GM18907 (cell line): Measurements from ENCODE around the gene ALDH8A1.

Source experiments
- ATAC-seq: cut with Tn5 transposase; IDR thresholded peaks from one replicate; pipeline ENCODE4 v1.9.1; 2021; ENCODE audit warnings: mild to moderate bottlenecking, moderate library complexity; ENCODE audit not compliant: unreplicated experiment

Gene ALDH8A1

GRCh38 chr6:134949927-134950326 lies at the start of gene ALDH8A1:
ALDH8A1 (minus strand) TSS chr6:134950101; CDS start chr6:134950053, 48 bp downstream.
- ATAC-seq = no peak

- no peak for ATAC-seq
These were observed 49.2 kb upstream of the ALDH8A1 start for GRCh38 chr6:134999107-134999506.

GRCh38 chr6:134997133-134997995 lies 47.5 kb upstream of the ALDH8A1 start:
- ATAC-seq = no peak

GRCh38 chr6:134995536-134995935 lies 45.6 kb upstream of the ALDH8A1 start:
- no peak for ATAC-seq

GRCh38 chr6:134994431-134994830 lies 44.5 kb upstream of the ALDH8A1 start:
- no peak for ATAC-seq

- no peak for ATAC-seq
These were observed 42.3 kb upstream of the ALDH8A1 start for GRCh38 chr6:134992155-134992554.

GRCh38 chr6:134990262-134990661 lies 40.4 kb upstream of the ALDH8A1 start:
- no peak for ATAC-seq

- no peak for ATAC-seq
These were observed 34.9 kb upstream of the ALDH8A1 start for GRCh38 chr6:134984821-134985220.

- ATAC-seq = no peak
These were observed 33.9 kb upstream of the ALDH8A1 start for GRCh38 chr6:134983823-134984222.

- no peak for ATAC-seq
These were observed 32.3 kb upstream of the ALDH8A1 start for GRCh38 chr6:134982161-134982560.

- no peak for ATAC-seq
These were observed 30.9 kb upstream of the ALDH8A1 start for GRCh38 chr6:134980846-134981245.

- ATAC-seq = peak; percentile 88
These were observed 29.2 kb upstream of the ALDH8A1 start for GRCh38 chr6:134979142-134979541.

GRCh38 chr6:134974370-134974769 lies 24.5 kb upstream of the ALDH8A1 start:
- ATAC-seq = no peak

- ATAC-seq = no peak
These were observed 17.8 kb upstream of the ALDH8A1 start for GRCh38 chr6:134967711-134968110.

GRCh38 chr6:134964451-134965203 lies 14.7 kb upstream of the ALDH8A1 start:
- no peak for ATAC-seq

- ATAC-seq = no peak
These were observed 12.5 kb upstream of the ALDH8A1 start for GRCh38 chr6:134962421-134962820.

GRCh38 chr6:134961366-134961765 lies 11.5 kb upstream of the ALDH8A1 start:
- ATAC-seq = no peak

GRCh38 chr6:134959603-134960002 lies 9.7 kb upstream of the ALDH8A1 start:
- no peak for ATAC-seq

GRCh38 chr6:134956676-134957075 lies 6.8 kb upstream of the ALDH8A1 start:
- no peak for ATAC-seq

GRCh38 chr6:134956032-134956431 lies 6.1 kb upstream of the ALDH8A1 start:
- ATAC-seq = no peak

GRCh38 chr6:134954272-134955000 lies 4.5 kb upstream of the ALDH8A1 start:
- no peak for ATAC-seq
